ENCODE measurements around the gene COP1. TPM values are rescaled to one million over a fixed set of nuclear protein-coding genes. Genes with fewer than 3 reads are reported as not detected.

The COP1 gene
- total and polyA plus RNA-seq, 2 of the 8 experiments (the other 6 are each of a cell fraction or from before 2014, with no cell fraction given) = 26.2 to 44.9 TPM

GRCh38 chr1:175951627-175952026, 255.5 kb downstream of the COP1 start:
- Histone ChIP-seq H3K36me3 (ENCODE audit: control insufficient read depth in 2 of 4, insufficient read depth in 4 of 4, low read length in 3 of 4) (peaks cover 0 to 4% (median 0%) of the 10 kb centered on the region in 4 experiments; a peak in 2 of 8 replicates), H3K4me1 (replicated peaks in 1 of 4; ENCODE audit: control insufficient read depth in 3 of 4, insufficient read depth in 4 of 4, low read length in 3 of 4) (no peaks in the 10 kb centered on the region), H3K27me3 (replicated peaks in 1 of 4; ENCODE audit: control insufficient read depth in 3 of 4, extremely low read depth in 1 of 4, insufficient read depth in 3 of 4, low read length in 3 of 4) (no peaks in the 10 kb centered on the region), H2BK15ac (ENCODE audit: low read length) (no peak overlapping the region), H3K18ac (ENCODE audit: extremely low read depth, low read length) (no peak overlapping the region), H2AK5ac (ENCODE audit: low read depth, low read length) (no peak overlapping the region), H3K4me3 (ENCODE audit: extremely low read depth in 1 of 4, insufficient read depth in 2 of 4, low read depth in 3 of 4, low read length in 4 of 4) (no peak overlapping the region), H2BK20ac (ENCODE audit: low read length) (no peak overlapping the region), H3K4me2 (ENCODE audit: insufficient read depth in 1 of 2, low read depth in 2 of 2, low read length in 2 of 2) (no peak overlapping the region), H2BK5ac (ENCODE audit: low read depth, low read length) (no peak overlapping the region), H2AFZ (ENCODE audit: low read length) (no peak overlapping the region), H2BK120ac (replicated peaks; ENCODE audit: low read depth, low read length) (no peak overlapping the region), H3K9me3 (ENCODE audit: insufficient read depth in 2 of 2, low read depth in 1 of 2, low read length in 1 of 2) (no peaks in the 10 kb centered on the region), H3K14ac (ENCODE audit: insufficient read length) (no peak overlapping the region), H2BK12ac (ENCODE audit: low read depth, low read length) (no peak overlapping the region), H4K5ac (ENCODE audit: insufficient read length, low read depth, low read length) (no peak overlapping the region), H3K23me2 (ENCODE audit: low read depth, low read length) (no peaks in the 10 kb centered on the region), H4K91ac (replicated peaks; ENCODE audit: insufficient read length, low read length) (no peak overlapping the region), H3K56ac (replicated peaks; ENCODE audit: insufficient read length, low read depth, low read length) (no peak overlapping the region), H4K8ac (ENCODE audit: extremely low read depth, insufficient read depth, low read length) (no peak overlapping the region), H3K79me2 (ENCODE audit: control insufficient read depth in 1 of 2, insufficient read depth in 2 of 2, low read length in 2 of 2) (no peaks in the 10 kb centered on the region), H3K23ac (ENCODE audit: insufficient read length) (no peak overlapping the region), H3K27ac (ENCODE audit: low read depth, low read length) (no peak overlapping the region), H3K9ac (replicated peaks in 1 of 4; ENCODE audit: extremely low read depth in 1 of 4, low read depth in 3 of 4, low read length in 3 of 4) (no peak overlapping the region), H3K4ac (replicated peaks; ENCODE audit: insufficient read length, low read depth, low read length) (no peak overlapping the region), H3K79me1 (ENCODE audit: low read depth, low read length) (no peaks in the 10 kb centered on the region), H4K20me1 (replicated peaks in 1 of 2; ENCODE audit: control insufficient read depth in 1 of 2, insufficient read depth in 2 of 2, low read length in 2 of 2) (no peaks in the 10 kb centered on the region)
- ChIA-PET CTCF (ENCODE audit: partially characterized antibody) (no interaction called here), POLR2A (ENCODE audit: partially characterized antibody) (no interaction called here)
- no peak for DNase-seq (ENCODE audit: low read depth in 1 of 2, low spot score in 2 of 2)
- WGBS, 2 experiments (ENCODE audit: extremely low coverage in 1 of 2, insufficient coverage in 1 of 2, insufficient read length in 1 of 2, insufficient replicate concordance in 2 of 2, low coverage in 1 of 2, low lambda C conversion rate in 2 of 2, missing lambda C conversion rate in 1 of 2) = 100% methylated on average over 1 of the region's 1 CpG; no CpG with 5 or more reads in 1 of the 2 experiments
- FAIRE-seq = no peak
- TF ChIP-seq ZNF274 (IDR thresholded peaks at IDR 0.05; ENCODE audit: borderline replicate concordance, extremely low read depth, low read length) = no peak
- no peak for TF ChIP-seq BRCA1 (IDR thresholded peaks at IDR 0.05; ENCODE audit: low read depth, low read length)
- TF ChIP-seq FOSL1 (IDR thresholded peaks at IDR 0.05; ENCODE audit: insufficient read depth, low read depth, low read length) = no peak
